Gastrocnemius medialis (tissue), 4 donors: ENCODE measurements around the gene GIPC3. TPM values are rescaled to one million over a fixed set of nuclear protein-coding genes. Genes with fewer than 3 reads are reported as not detected.

ENCODE experiments used
- ATAC-seq, 2 donors: fragments of 150-250 bp; one replicate each; pipeline ENCODE4 v1.9.1; 2016
- DNase-seq, 2 donors: peaks; one replicate each; pipeline ENCODE4 v3.0.0-alpha.2; 2019
- H3K27ac ChIP-seq, 4 donors: fragments of 200-600 bp; sonication (generic); 1 replicate in 1 of 4; 2 replicates in 3 of 4; pipeline ENCODE4 v1.5.1; 2016 to 2018; ENCODE audit warnings: mild to moderate bottlenecking in 2 of 4, moderate library complexity in 1 of 4
- H3K27me3 ChIP-seq, 3 donors: fragments of 200-600 bp; sonication (generic) in 2 of 3; 1 replicate in 1 of 3; 2 replicates in 2 of 3; pipeline versions ENCODE4 v1.5.1 to v1.6.0; 2016 to 2019; ENCODE audit warnings: mild to moderate bottlenecking in 1 of 3, moderate library complexity in 1 of 3
- H3K36me3 ChIP-seq, 2 donors: fragments of 200-600 bp; sonication (generic) in 1 of 2; one replicate each; pipeline ENCODE4 v1.5.1; 2017 to 2018
- H3K4me1 ChIP-seq, 2 donors: fragments of 200-600 bp; sonication (generic) in 1 of 2; one replicate each; pipeline ENCODE4 v1.5.1; 2016 to 2017; ENCODE audit warnings: mild to moderate bottlenecking in 2 of 2
- H3K4me3 ChIP-seq, 4 donors: fragments of 200-600 bp; sonication (generic) in 3 of 4; 1 replicate in 1 of 4; 2 replicates in 3 of 4; pipeline ENCODE4 v1.5.1; 2016 to 2019; ENCODE audit warnings: mild to moderate bottlenecking in 2 of 4
- H3K9me3 ChIP-seq, 3 donors: fragments of 200-600 bp; sonication (generic) in 2 of 3; 1 replicate in 1 of 3; 2 replicates in 2 of 3; pipeline ENCODE4 v1.5.1; 2016 to 2019
- CTCF ChIP-seq, 5 experiments: fragments of 450-650 bp in 3 of 5; fragments of 200-600 bp in 2 of 5; sonication (generic) in 2 of 5; IDR thresholded peaks in 4 of 5; conservative IDR thresholded peaks in 1 of 5; 1 replicate in 4 of 5; 2 replicates in 1 of 5; pipeline ENCODE4 v1.5.1; 2016 to 2019; ENCODE audit warnings: antibody characterized with exemption in 5 of 5, mild to moderate bottlenecking in 3 of 5, moderate library complexity in 3 of 5
- POLR2A ChIP-seq, 2 donors: fragments of 450-650 bp; IDR thresholded peaks; one replicate each; pipeline ENCODE4 v1.6.1; 2017; ENCODE audit warnings: antibody characterized with exemption in 2 of 2, mild to moderate bottlenecking in 2 of 2, moderate library complexity in 2 of 2
- in situ Hi-C, 4 donors: fragments of 200-750 bp; cut with MboI; loops; one replicate each; pipeline versions ENCODE4 v1.15.0 to v1.8.0; 2017; ENCODE audit warnings: low sequenced_read_pairs in 4 of 4
- intact Hi-C: fragments of 100-400 bp; cut with DNase I; formaldehyde crosslinking; loops from one replicate; pipeline ENCODE4 v1.15.1; 2023; ENCODE audit warnings: low total_unique reads
- total RNA-seq, 4 donors: library from RNA; depleted of rRNA; stranded (reverse); fragments of >200 nt; gene quantifications; one replicate each; pipeline versions ENCODE4 v1.1.0 to v1.2.3, GENCODE V29; 2016

Gene GIPC3
- total RNA-seq, 4 donors from 2014 or later = 0.15 to 1.1 (median 0.33) TPM

GRCh38 chr19:3618811-3619630 is 33.7 kb downstream of the GIPC3 start:
- in situ Hi-C loops = no loop called here
- Histone ChIP-seq H3K27me3 (no peaks in the 10 kb centered on the region), H3K9me3 (no peaks in the 10 kb centered on the region), H3K4me3 (no peak overlapping the region), H3K4me1 (peaks cover 0 to 4% of the 10 kb centered on the region in 2 donors), H3K36me3 (peaks cover 0 to 28% of the 10 kb centered on the region in 2 donors), H3K27ac (no peak overlapping the region)
- peak in 1 of 2 donors; percentile 10 for DNase-seq
- no peak for ATAC-seq
- intact Hi-C loops = loop anchor here (2.0 to 5.0 kb wide), 3 partner anchors 32 to 317 kb away; no protein-coding TSS in a partner anchor
- TF ChIP-seq POLR2A (IDR thresholded peaks at IDR 0.05) (no peak), CTCF (IDR thresholded peaks at IDR 0.05 in 4 of 5, conservative IDR thresholded peaks at IDR 0.05 in 1 of 5) (peak in 1 of 5 experiments; percentile 1)

- no peaks in the 10 kb centered on the region for H3K9me3 ChIP-seq
- TF ChIP-seq POLR2A (IDR thresholded peaks at IDR 0.05) = no peak
- no peak for TF ChIP-seq CTCF (IDR thresholded peaks at IDR 0.05 in 4 of 5, conservative IDR thresholded peaks at IDR 0.05 in 1 of 5)
- no peaks in the 10 kb centered on the region for H3K27me3 ChIP-seq
- intact Hi-C loops (loop anchor here (2.0 to 5.0 kb wide), 3 partner anchors 33 to 317 kb away; no protein-coding TSS in a partner anchor), in situ Hi-C loops (no loop called here)
- no peak overlapping the region for H3K27ac ChIP-seq
- H3K4me1 ChIP-seq = peaks cover 0 to 8% of the 10 kb centered on the region in 2 donors
- DNase-seq = peak in 1 of 2 donors; percentile 11
- peaks cover 0 to 28% of the 10 kb centered on the region in 2 donors for H3K36me3 ChIP-seq
- no peak overlapping the region for H3K4me3 ChIP-seq
- ATAC-seq = no peak
Observed at GRCh38 chr19:3619631-3620012, 34.3 kb downstream of the GIPC3 start.

DNA sequence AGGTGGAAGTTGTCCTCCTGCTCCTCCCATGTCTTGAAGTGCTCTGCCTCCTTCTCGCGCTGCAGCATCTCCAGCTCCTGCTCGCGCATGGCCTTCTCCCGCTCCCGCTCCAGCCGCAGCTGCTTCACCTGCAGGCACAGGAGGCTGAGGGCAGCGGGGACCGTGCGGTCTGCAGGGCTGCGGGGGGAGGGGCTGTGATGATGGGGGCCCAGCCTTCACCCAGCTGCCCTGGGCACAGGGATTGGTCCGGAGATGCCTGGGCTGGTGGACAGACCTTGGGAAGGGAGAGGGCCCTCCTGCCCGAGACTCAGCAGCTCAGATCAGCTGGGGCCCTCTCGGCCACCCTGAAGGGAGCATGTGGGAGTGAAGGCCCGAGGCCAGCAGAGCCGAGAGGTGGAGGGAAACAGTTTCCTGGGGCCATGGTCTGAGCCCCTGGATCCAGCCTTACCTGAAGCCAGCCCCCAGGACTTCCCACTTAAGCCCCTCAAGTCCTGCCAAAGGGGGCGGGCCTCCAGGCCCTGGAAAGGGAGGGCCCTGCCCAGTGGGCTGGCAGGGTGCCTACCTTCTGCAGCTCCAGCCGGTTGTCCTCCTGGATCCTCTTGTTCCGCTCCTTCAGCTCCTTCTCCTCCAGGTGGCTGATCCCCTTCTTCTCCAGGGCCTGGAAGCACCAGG is 35.0 kb downstream of the GIPC3 start:
- no peaks in the 10 kb centered on the region for H3K9me3 ChIP-seq
- no peak overlapping the region for H3K4me3 ChIP-seq
- intact Hi-C loops = no loop called here
- peaks cover 0 to 28% of the 10 kb centered on the region in 2 donors for H3K36me3 ChIP-seq
- H3K27ac ChIP-seq = no peak overlapping the region
- H3K27me3 ChIP-seq = no peaks in the 10 kb centered on the region
- in situ Hi-C loops = no loop called here
- no peak for DNase-seq
- TF ChIP-seq CTCF (IDR thresholded peaks at IDR 0.05 in 4 of 5, conservative IDR thresholded peaks at IDR 0.05 in 1 of 5) = no peak
- TF ChIP-seq POLR2A (IDR thresholded peaks at IDR 0.05) = no peak
- ATAC-seq = no peak
- H3K4me1 ChIP-seq = peaks cover 6 to 15% of the 10 kb centered on the region in 2 donors

DNA sequence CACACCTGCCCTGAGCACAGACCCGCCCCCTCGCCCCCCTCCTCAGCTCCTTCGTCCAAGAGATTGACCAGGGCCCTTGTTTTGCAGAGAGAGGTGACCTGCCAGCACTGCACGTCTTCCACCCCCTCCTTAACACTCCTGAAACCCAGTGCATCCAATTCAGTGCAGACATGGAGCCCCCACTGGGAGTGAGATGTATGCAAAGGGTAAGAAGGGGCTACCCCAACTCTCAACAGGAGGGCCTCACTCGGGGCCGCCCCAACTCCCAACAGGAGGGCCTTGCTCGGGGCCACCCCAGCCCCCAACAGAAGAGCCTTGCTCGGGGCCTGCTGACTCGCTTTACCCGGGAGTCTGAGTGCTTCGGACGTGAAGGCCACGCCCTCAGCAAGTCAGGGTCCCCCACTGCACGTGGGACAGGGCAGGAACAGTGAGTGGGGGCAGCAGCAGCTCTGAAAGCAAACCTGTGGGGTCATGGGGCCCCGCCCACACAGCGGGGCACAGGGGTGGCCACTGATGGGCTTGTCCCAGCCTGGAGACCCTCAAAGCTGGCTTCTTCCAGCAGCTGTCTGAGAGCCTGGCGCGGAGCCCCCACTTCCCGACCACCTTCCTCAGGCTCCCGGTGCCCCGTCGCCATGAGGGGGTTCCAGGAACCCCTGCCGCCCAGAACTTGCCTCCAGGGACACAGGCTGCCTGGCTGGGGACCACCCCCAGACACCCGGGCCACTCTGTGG is 35.7 kb downstream of the GIPC3 start:
- no peak for ATAC-seq
- Histone ChIP-seq H3K27ac (no peak overlapping the region), H3K4me1 (peaks cover 13 to 22% of the 10 kb centered on the region in 2 donors), H3K36me3 (peaks cover 0 to 26% of the 10 kb centered on the region in 2 donors), H3K4me3 (no peak overlapping the region), H3K27me3 (no peaks in the 10 kb centered on the region), H3K9me3 (no peaks in the 10 kb centered on the region)
- in situ Hi-C loops = no loop called here
- DNase-seq = no peak
- TF ChIP-seq POLR2A (IDR thresholded peaks at IDR 0.05) (no peak), CTCF (IDR thresholded peaks at IDR 0.05 in 4 of 5, conservative IDR thresholded peaks at IDR 0.05 in 1 of 5) (no peak)
- intact Hi-C loops = no loop called here
